Measurements from ENCODE around the gene ADGRG6.

DNA sequence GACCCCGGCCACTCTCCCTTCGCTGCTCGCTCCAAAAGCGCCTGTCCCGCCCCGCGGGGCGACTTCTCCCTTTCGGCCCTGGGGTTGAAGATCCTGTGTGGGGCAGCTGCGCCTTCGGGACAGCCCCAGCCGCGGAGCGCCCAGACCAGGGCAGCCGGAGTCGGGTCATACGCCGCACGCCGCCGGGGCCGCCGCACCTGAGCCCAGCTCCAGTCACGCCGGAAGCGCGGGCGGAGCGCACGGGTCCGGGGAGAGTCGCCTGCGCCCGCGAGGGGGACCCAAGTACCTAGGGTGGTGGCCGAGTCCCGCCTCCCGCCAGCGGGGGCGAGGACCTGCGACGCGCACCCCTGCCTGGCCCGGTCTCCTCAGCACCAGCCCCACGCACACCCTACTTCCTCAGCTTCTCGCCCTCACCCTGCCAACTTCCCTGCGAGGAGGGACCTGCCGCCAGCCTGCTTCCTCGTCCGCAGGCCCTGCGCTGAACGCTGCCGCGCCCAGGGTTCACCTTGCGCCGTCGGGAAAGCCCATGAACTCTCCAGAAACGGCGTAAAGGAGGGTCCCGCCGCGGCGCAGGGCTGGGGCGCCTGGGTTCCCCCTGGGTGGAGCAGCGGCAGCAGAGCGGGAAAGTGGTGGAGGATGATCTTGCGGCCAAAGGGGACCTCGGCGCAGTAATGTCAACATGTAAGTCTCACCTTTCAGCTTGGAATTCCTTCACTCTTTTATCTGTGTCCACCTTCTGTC lies at the start of gene ADGRG6:
- TF ChIP-seq, protein P1, sequence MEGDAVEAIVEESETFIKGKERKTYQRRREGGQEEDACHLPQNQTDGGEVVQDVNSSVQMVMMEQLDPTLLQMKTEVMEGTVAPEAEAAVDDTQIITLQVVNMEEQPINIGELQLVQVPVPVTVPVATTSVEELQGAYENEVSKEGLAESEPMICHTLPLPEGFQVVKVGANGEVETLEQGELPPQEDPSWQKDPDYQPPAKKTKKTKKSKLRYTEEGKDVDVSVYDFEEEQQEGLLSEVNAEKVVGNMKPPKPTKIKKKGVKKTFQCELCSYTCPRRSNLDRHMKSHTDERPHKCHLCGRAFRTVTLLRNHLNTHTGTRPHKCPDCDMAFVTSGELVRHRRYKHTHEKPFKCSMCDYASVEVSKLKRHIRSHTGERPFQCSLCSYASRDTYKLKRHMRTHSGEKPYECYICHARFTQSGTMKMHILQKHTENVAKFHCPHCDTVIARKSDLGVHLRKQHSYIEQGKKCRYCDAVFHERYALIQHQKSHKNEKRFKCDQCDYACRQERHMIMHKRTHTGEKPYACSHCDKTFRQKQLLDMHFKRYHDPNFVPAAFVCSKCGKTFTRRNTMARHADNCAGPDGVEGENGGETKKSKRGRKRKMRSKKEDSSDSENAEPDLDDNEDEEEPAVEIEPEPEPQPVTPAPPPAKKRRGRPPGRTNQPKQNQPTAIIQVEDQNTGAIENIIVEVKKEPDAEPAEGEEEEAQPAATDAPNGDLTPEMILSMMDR (IDR thresholded peaks at IDR 0.05): peak; percentile 37
- peak; percentile 77 for TF ChIP-seq EZH2 (IDR thresholded peaks at IDR 0.05)
- TF ChIP-seq EZH2phosphoT487 (IDR thresholded peaks at IDR 0.05): peak; percentile 61
